ENCODE measurements around the gene FARS2.

FARS2 gene

GRCh38 chr6:5453546-5453945 lies 192.2 kb downstream of the FARS2 start:
- Histone ChIP-seq H3K4me1 (ENCODE audit: control insufficient read depth in 1 of 2, insufficient read depth in 2 of 2, low read length in 2 of 2) (no peaks in the 10 kb centered on the region), H3K9ac (ENCODE audit: low read length) (no peak overlapping the region), H2BK12ac (ENCODE audit: low read length) (no peak overlapping the region), H3K4me2 (ENCODE audit: low read length) (no peak overlapping the region), H3K27me3 (ENCODE audit: insufficient read depth, low read length) (no peaks in the 10 kb centered on the region), H2AFZ (ENCODE audit: insufficient read depth, low read length, poor library complexity) (no peak overlapping the region), H4K12ac (ENCODE audit: low read depth, low read length) (no peak overlapping the region), H2BK120ac (ENCODE audit: insufficient read depth, low read length, poor library complexity) (no peak overlapping the region), H3K4ac (ENCODE audit: low read depth, low read length) (no peak overlapping the region), H4K8ac (ENCODE audit: low read depth, low read length) (no peak overlapping the region), H4K91ac (ENCODE audit: low read depth, low read length) (no peak overlapping the region), H3K4me3 (ENCODE audit: low read depth, low read length) (no peak overlapping the region), H3K23ac (ENCODE audit: low read length) (no peak overlapping the region), H3K27ac (ENCODE audit: low read depth, low read length) (no peak overlapping the region), H3K9me3 (ENCODE audit: insufficient read depth, low read depth, low read length) (peaks cover 3% of the 10 kb centered on the region), H2BK5ac (ENCODE audit: low read depth, low read length, poor library complexity) (no peak overlapping the region), H3K79me1 (ENCODE audit: low read length) (no peaks in the 10 kb centered on the region), H3K14ac (ENCODE audit: low read length) (no peak overlapping the region), H3K18ac (ENCODE audit: low read length) (no peak overlapping the region), H3K79me2 (ENCODE audit: control insufficient read depth, insufficient read depth, low read length, poor library complexity) (no peaks in the 10 kb centered on the region), H2AK5ac (ENCODE audit: low read length) (no peak overlapping the region), H3K36me3 (ENCODE audit: control insufficient read depth in 1 of 2, insufficient read depth in 2 of 2, low read length in 2 of 2) (no peaks in the 10 kb centered on the region)
- no peak for DNase-seq
- no CpG with 5 or more reads among the region's 5 CpGs for WGBS (ENCODE audit: extremely low coverage, insufficient coverage, insufficient read length)

GRCh38 chr6:5455142-5455541 lies 193.8 kb downstream of the FARS2 start:
- Histone ChIP-seq H2BK12ac (ENCODE audit: low read length) (no peak overlapping the region), H2BK120ac (ENCODE audit: insufficient read depth, low read length, poor library complexity) (no peak overlapping the region), H3K27me3 (ENCODE audit: insufficient read depth, low read length) (no peaks in the 10 kb centered on the region), H3K4me2 (ENCODE audit: low read length) (no peak overlapping the region), H3K79me2 (ENCODE audit: control insufficient read depth, insufficient read depth, low read length, poor library complexity) (no peaks in the 10 kb centered on the region), H3K14ac (ENCODE audit: low read length) (no peak overlapping the region), H3K9me3 (ENCODE audit: insufficient read depth, low read depth, low read length) (peaks cover 3% of the 10 kb centered on the region), H3K27ac (ENCODE audit: low read depth, low read length) (no peak overlapping the region), H3K9ac (ENCODE audit: low read length) (no peak overlapping the region), H3K4me3 (ENCODE audit: low read depth, low read length) (no peak overlapping the region), H3K4me1 (ENCODE audit: control insufficient read depth in 1 of 2, insufficient read depth in 2 of 2, low read length in 2 of 2) (no peaks in the 10 kb centered on the region), H3K18ac (ENCODE audit: low read length) (no peak overlapping the region), H4K91ac (ENCODE audit: low read depth, low read length) (no peak overlapping the region), H3K23ac (ENCODE audit: low read length) (no peak overlapping the region), H2BK5ac (ENCODE audit: low read depth, low read length, poor library complexity) (no peak overlapping the region), H4K12ac (ENCODE audit: low read depth, low read length) (no peak overlapping the region), H3K79me1 (ENCODE audit: low read length) (no peaks in the 10 kb centered on the region), H3K36me3 (ENCODE audit: control insufficient read depth in 1 of 2, insufficient read depth in 2 of 2, low read length in 2 of 2) (no peaks in the 10 kb centered on the region), H4K8ac (ENCODE audit: low read depth, low read length) (no peak overlapping the region), H2AK5ac (ENCODE audit: low read length) (no peak overlapping the region), H2AFZ (ENCODE audit: insufficient read depth, low read length, poor library complexity) (no peak overlapping the region), H3K4ac (ENCODE audit: low read depth, low read length) (no peak overlapping the region)
- no CpG with 5 or more reads among the region's 4 CpGs for WGBS (ENCODE audit: extremely low coverage, insufficient coverage, insufficient read length)
- DNase-seq, result no peak

GRCh38 chr6:5457041-5457440 lies 195.7 kb downstream of the FARS2 start:
- Histone ChIP-seq H2BK120ac (ENCODE audit: insufficient read depth, low read length, poor library complexity) (no peak overlapping the region), H4K91ac (ENCODE audit: low read depth, low read length) (no peak overlapping the region), H4K12ac (ENCODE audit: low read depth, low read length) (no peak overlapping the region), H3K4me2 (ENCODE audit: low read length) (no peak overlapping the region), H2BK12ac (ENCODE audit: low read length) (no peak overlapping the region), H3K4me3 (ENCODE audit: low read depth, low read length) (no peak overlapping the region), H2BK5ac (ENCODE audit: low read depth, low read length, poor library complexity) (no peak overlapping the region), H3K9ac (ENCODE audit: low read length) (no peak overlapping the region), H3K18ac (ENCODE audit: low read length) (no peak overlapping the region), H4K8ac (ENCODE audit: low read depth, low read length) (no peak overlapping the region), H3K9me3 (ENCODE audit: insufficient read depth, low read depth, low read length) (peaks cover 3% of the 10 kb centered on the region), H3K27ac (ENCODE audit: low read depth, low read length) (no peak overlapping the region), H2AFZ (ENCODE audit: insufficient read depth, low read length, poor library complexity) (no peak overlapping the region), H3K4ac (ENCODE audit: low read depth, low read length) (no peak overlapping the region), H2AK5ac (ENCODE audit: low read length) (no peak overlapping the region), H3K36me3 (ENCODE audit: control insufficient read depth in 1 of 2, insufficient read depth in 2 of 2, low read length in 2 of 2) (no peaks in the 10 kb centered on the region), H3K14ac (ENCODE audit: low read length) (no peak overlapping the region), H3K4me1 (ENCODE audit: control insufficient read depth in 1 of 2, insufficient read depth in 2 of 2, low read length in 2 of 2) (no peaks in the 10 kb centered on the region), H3K79me1 (ENCODE audit: low read length) (no peaks in the 10 kb centered on the region), H3K27me3 (ENCODE audit: insufficient read depth, low read length) (no peaks in the 10 kb centered on the region), H3K79me2 (ENCODE audit: control insufficient read depth, insufficient read depth, low read length, poor library complexity) (no peaks in the 10 kb centered on the region), H3K23ac (ENCODE audit: low read length) (no peak overlapping the region)
- DNase-seq, result no peak
- no CpG with 5 or more reads among the region's 9 CpGs for WGBS (ENCODE audit: extremely low coverage, insufficient coverage, insufficient read length)

DNA sequence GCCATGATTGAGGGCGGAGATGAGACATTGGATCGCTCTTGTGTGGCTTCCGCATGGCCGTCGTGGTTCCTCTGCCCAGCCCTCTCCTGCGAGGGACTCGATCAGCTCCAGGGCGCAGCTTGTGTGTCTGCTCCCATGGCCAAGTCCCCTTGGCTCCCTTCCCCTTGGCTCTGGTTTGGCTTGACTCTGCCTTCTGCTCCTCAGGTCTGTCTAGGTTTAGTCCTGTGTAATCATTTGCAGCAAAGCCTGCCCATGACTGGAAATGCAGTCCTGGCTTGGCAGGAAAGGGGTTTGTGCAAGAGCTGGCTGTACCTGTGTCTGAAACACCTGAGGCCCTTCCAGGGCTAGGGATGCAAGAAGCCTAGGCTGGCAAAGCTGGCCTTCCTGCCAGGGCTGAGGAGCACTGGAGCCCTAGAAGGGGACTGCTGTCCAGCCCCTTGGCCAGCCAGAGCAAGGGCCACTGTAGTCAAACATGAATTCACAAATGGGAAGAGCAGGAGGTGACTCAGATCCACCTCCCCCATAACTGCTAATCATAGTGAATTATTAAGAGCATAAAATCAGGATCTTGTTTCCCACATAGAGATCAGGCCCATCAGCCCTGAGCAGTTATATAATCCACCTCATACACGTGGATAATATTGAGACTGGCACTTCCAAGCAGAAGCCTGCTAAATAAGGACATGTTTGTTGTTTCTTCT lies 196.8 kb downstream of the FARS2 start:
- no peak overlapping the region for H4K12ac ChIP-seq (ENCODE audit: low read depth, low read length)

More for the DNA sequence above, 196.8 kb downstream of the FARS2 start:
- H3K4me3 ChIP-seq (ENCODE audit: low read depth, low read length), result no peak overlapping the region
- no peak overlapping the region for H4K8ac ChIP-seq (ENCODE audit: low read depth, low read length)
- H2BK12ac ChIP-seq (ENCODE audit: low read length), result no peak overlapping the region
- H3K4me2 ChIP-seq (ENCODE audit: low read length), result no peak overlapping the region
- no CpG with 5 or more reads among the region's 9 CpGs for WGBS (ENCODE audit: extremely low coverage, insufficient coverage, insufficient read length)
- H2AFZ ChIP-seq (ENCODE audit: insufficient read depth, low read length, poor library complexity), result no peak overlapping the region
- H3K27me3 ChIP-seq (ENCODE audit: insufficient read depth, low read length), result no peaks in the 10 kb centered on the region
- H3K27ac ChIP-seq (ENCODE audit: low read depth, low read length), result no peak overlapping the region
- no peak overlapping the region for H3K14ac ChIP-seq (ENCODE audit: low read length)
- H3K79me2 ChIP-seq (ENCODE audit: control insufficient read depth, insufficient read depth, low read length, poor library complexity), result no peaks in the 10 kb centered on the region
- H3K4me1 ChIP-seq (ENCODE audit: control insufficient read depth in 1 of 2, insufficient read depth in 2 of 2, low read length in 2 of 2), result no peaks in the 10 kb centered on the region
- H3K18ac ChIP-seq (ENCODE audit: low read length), result no peak overlapping the region
- no peak overlapping the region for H3K4ac ChIP-seq (ENCODE audit: low read depth, low read length)
- H2BK120ac ChIP-seq (ENCODE audit: insufficient read depth, low read length, poor library complexity), result no peak overlapping the region
- H3K9ac ChIP-seq (ENCODE audit: low read length), result no peak overlapping the region
- no peaks in the 10 kb centered on the region for H3K79me1 ChIP-seq (ENCODE audit: low read length)
- H2AK5ac ChIP-seq (ENCODE audit: low read length), result no peak overlapping the region
- no peak overlapping the region for H2BK5ac ChIP-seq (ENCODE audit: low read depth, low read length, poor library complexity)
- no peaks in the 10 kb centered on the region for H3K36me3 ChIP-seq (ENCODE audit: control insufficient read depth in 1 of 2, insufficient read depth in 2 of 2, low read length in 2 of 2)
- H4K91ac ChIP-seq (ENCODE audit: low read depth, low read length), result no peak overlapping the region
- DNase-seq, result no peak
- H3K9me3 ChIP-seq (ENCODE audit: insufficient read depth, low read depth, low read length), result no peaks in the 10 kb centered on the region
- H3K23ac ChIP-seq (ENCODE audit: low read length), result no peak overlapping the region
